ENCODE measurements around the gene DYSF.

Gene DYSF

DNA sequence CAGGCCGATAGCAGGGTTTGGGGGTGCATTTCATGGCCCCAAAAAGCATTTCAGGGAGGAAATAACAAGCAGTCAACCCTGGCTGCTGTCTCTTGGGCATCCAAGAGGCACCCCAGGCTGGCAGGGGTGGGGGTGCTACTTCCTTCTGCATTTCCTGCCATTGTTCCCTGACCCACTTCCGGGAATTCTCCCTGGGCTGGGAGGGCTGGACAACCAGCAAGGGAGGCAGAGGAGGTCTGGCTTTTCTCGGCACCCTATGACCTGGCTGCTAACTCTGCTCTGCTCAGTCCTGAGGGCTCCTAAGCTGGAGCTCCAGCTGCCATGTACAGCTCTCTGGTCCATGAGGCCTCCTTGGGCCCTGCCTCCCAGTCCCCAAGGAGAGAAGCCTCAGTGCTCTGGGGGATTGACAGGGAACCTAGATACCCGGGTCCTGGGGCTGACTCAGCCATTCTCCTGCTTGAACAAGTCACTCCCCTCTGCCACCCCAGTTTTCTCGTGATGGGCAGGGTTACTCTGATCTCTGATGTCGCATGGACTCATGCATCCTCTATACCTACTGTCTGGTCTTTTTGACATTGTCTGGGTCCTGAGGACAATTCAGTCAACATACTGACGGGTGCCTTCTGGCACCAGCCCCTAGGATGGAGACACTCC, 47.2 kb downstream of the DYSF start:
- no peaks in the 10 kb centered on the region for H3K79me2 ChIP-seq (ENCODE audit: insufficient read depth, low read depth)
- H3K36me3 ChIP-seq (ENCODE audit: insufficient read depth), result no peaks in the 10 kb centered on the region
- H3K27ac ChIP-seq, result no peak overlapping the region
- no peak overlapping the region for H3K4me2 ChIP-seq
- no peaks in the 10 kb centered on the region for H3K27me3 ChIP-seq (ENCODE audit: insufficient read depth, low read depth)
- no peak overlapping the region for H3K4me3 ChIP-seq (IDR thresholded peaks at IDR 0.05; ENCODE audit: insufficient read depth, low read depth, low read length)
- no peaks in the 10 kb centered on the region for H3K4me1 ChIP-seq (ENCODE audit: low read depth, poor library complexity, severe bottlenecking)
- H4K20me1 ChIP-seq (ENCODE audit: insufficient read depth), result no peaks in the 10 kb centered on the region
- no peak overlapping the region for H3K9ac ChIP-seq
- H2AFZ ChIP-seq (ENCODE audit: low read depth), result no peak overlapping the region
- TF ChIP-seq, protein P1, sequence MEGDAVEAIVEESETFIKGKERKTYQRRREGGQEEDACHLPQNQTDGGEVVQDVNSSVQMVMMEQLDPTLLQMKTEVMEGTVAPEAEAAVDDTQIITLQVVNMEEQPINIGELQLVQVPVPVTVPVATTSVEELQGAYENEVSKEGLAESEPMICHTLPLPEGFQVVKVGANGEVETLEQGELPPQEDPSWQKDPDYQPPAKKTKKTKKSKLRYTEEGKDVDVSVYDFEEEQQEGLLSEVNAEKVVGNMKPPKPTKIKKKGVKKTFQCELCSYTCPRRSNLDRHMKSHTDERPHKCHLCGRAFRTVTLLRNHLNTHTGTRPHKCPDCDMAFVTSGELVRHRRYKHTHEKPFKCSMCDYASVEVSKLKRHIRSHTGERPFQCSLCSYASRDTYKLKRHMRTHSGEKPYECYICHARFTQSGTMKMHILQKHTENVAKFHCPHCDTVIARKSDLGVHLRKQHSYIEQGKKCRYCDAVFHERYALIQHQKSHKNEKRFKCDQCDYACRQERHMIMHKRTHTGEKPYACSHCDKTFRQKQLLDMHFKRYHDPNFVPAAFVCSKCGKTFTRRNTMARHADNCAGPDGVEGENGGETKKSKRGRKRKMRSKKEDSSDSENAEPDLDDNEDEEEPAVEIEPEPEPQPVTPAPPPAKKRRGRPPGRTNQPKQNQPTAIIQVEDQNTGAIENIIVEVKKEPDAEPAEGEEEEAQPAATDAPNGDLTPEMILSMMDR (conservative IDR thresholded peaks at IDR 0.05; ENCODE audit: low read depth, low read length), result no peak

DNA sequence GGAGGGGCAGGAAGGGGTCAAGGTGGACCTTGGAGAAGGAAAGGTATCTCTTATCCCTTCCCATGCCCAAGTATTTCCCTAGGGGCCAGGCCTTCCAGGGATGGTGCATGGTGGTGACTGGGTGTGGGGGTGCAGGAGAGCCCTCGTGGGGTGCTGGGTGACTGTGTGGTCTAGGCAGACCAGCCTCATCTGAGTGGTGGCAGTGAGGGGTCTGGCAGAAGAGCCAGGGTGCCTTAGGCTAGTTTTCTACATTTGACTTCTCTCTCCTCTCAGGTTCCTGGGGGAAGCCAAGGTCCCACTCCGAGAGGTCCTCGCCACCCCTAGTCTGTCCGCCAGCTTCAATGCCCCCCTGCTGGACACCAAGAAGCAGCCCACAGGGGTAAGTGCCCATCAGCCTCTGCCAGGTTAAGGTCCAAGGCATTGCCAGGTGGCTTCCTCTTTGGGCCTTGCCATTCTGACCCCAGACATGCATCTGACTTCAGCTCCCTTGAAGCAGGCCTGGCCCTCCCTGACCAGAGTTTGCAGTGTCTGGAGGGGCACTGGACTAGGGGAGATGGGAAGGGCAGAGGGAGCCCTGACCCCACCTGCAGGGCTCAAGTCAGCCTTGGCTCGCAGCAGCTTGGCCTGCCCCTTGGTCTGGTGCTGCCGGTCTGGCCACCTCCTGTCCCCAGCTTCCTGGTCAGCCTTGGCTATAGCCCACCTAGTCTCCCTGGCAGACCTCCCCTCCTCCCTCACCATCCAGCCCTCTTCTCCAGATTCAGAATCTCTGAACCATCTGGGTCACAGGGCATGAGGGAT, 49.8 kb downstream of the DYSF start:
- no peaks in the 10 kb centered on the region for H4K20me1 ChIP-seq (ENCODE audit: insufficient read depth)
- no peak overlapping the region for H2AFZ ChIP-seq (ENCODE audit: low read depth)
- TF ChIP-seq, protein P1 (conservative IDR thresholded peaks at IDR 0.05; ENCODE audit: low read depth, low read length), result no peak
- H3K4me1 ChIP-seq (ENCODE audit: low read depth, poor library complexity, severe bottlenecking), result no peaks in the 10 kb centered on the region
- no peak overlapping the region for H3K4me2 ChIP-seq
- no peak overlapping the region for H3K27ac ChIP-seq
- no peaks in the 10 kb centered on the region for H3K79me2 ChIP-seq (ENCODE audit: insufficient read depth, low read depth)
- no peak overlapping the region for H3K4me3 ChIP-seq (IDR thresholded peaks at IDR 0.05; ENCODE audit: insufficient read depth, low read depth, low read length)
- H3K36me3 ChIP-seq (ENCODE audit: insufficient read depth), result no peaks in the 10 kb centered on the region
- no peak overlapping the region for H3K9ac ChIP-seq
- no peaks in the 10 kb centered on the region for H3K27me3 ChIP-seq (ENCODE audit: insufficient read depth, low read depth)

DNA sequence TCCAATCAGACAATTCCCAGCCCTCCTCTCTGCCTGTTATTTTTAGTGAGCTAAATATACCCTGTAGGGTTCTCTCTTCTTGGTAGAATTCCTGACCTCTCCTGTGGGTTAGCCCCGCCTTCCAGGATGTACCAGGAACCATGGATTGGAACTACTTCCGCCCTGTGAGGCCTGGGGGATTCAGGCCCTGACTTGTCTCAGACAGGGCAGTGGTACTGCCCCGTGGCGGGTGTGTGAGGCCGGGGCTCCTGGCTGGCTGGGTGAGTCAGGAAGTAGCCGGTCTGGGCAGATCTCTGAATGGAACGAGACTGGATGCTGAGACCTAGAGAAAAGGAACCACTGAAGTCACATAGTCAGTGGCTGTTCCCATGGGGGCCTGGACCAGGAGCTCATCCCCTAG, 50.5 kb downstream of the DYSF start:
- Histone ChIP-seq H3K27ac (no peak overlapping the region), H4K20me1 (ENCODE audit: insufficient read depth) (no peaks in the 10 kb centered on the region), H2AFZ (ENCODE audit: low read depth) (no peak overlapping the region), H3K79me2 (ENCODE audit: insufficient read depth, low read depth) (no peaks in the 10 kb centered on the region), H3K27me3 (ENCODE audit: insufficient read depth, low read depth) (no peaks in the 10 kb centered on the region), H3K4me2 (no peak overlapping the region), H3K9ac (no peak overlapping the region), H3K4me1 (ENCODE audit: low read depth, poor library complexity, severe bottlenecking) (no peaks in the 10 kb centered on the region), H3K36me3 (ENCODE audit: insufficient read depth) (no peaks in the 10 kb centered on the region), H3K4me3 (IDR thresholded peaks at IDR 0.05; ENCODE audit: insufficient read depth, low read depth, low read length) (no peak overlapping the region)
- TF ChIP-seq, protein P1 (conservative IDR thresholded peaks at IDR 0.05; ENCODE audit: low read depth, low read length), result no peak

DNA sequence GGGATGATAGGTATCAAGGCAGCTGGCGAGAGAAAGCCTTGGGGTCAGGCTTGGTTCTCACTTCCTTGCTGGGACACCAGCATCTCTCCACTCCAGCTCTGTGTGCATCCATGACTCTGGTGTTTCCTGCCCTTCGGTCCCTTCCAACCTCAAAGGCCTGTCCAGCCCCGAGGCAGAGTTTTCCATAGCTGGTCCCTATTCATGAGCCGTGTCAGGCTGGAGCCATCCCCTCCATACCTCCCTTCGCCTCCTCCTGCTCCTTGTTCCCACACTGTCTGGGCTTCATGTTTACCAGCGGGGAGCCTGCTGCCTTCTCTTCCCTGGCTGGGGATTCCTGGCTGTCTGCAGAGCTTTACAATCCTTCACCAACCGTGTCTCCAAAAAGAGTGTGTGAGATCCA, 51.2 kb downstream of the DYSF start:
- no peak overlapping the region for H3K27ac ChIP-seq

More for the DNA sequence above, 51.2 kb downstream of the DYSF start:
- no peak overlapping the region for H3K9ac ChIP-seq
- H2AFZ ChIP-seq (ENCODE audit: low read depth), result no peak overlapping the region
- no peak overlapping the region for H3K4me3 ChIP-seq (IDR thresholded peaks at IDR 0.05; ENCODE audit: insufficient read depth, low read depth, low read length)
- H3K36me3 ChIP-seq (ENCODE audit: insufficient read depth), result no peaks in the 10 kb centered on the region
- TF ChIP-seq, protein P1 (conservative IDR thresholded peaks at IDR 0.05; ENCODE audit: low read depth, low read length), result no peak
- H3K79me2 ChIP-seq (ENCODE audit: insufficient read depth, low read depth), result no peaks in the 10 kb centered on the region
- H3K4me2 ChIP-seq, result no peak overlapping the region
- H3K27me3 ChIP-seq (ENCODE audit: insufficient read depth, low read depth), result no peaks in the 10 kb centered on the region
- H3K4me1 ChIP-seq (ENCODE audit: low read depth, poor library complexity, severe bottlenecking), result no peaks in the 10 kb centered on the region
- H4K20me1 ChIP-seq (ENCODE audit: insufficient read depth), result no peaks in the 10 kb centered on the region
